ENCODE results near the gene EHBP1L1. TPM values are rescaled to one million over a fixed set of nuclear protein-coding genes. Genes with fewer than 3 reads are reported as not detected.

EHBP1L1 gene
- 5.0 TPM for polyA plus RNA-seq (2013, experiment 1 of 4)
- 6.8 TPM for polyA plus RNA-seq (2013, experiment 2 of 4)
- polyA plus RNA-seq (2013, experiment 3 of 4) = 5.3 TPM
- 7.5 TPM for polyA plus RNA-seq (2013, experiment 4 of 4)

GRCh38 chr11:65575568-65576231, at the start of gene EHBP1L1:
Gene EHBP1L1, plus strand, starts transcription at chr11:65576053. Its CDS starts 250 bp downstream, at chr11:65576303.
- WGBS, 2 experiments = 2% methylated on average over 69 of the region's 69 CpGs
- Histone ChIP-seq H3K9me3 (ENCODE audit: control insufficient read depth, low read length) (no peaks in the 10 kb centered on the region), H3K36me3 (ENCODE audit: control insufficient read depth, insufficient read depth, low read length) (no peaks in the 10 kb centered on the region), H3K27me3 (ENCODE audit: control insufficient read depth, insufficient read depth, low read length, poor library complexity, severe bottlenecking) (peaks cover 42% of the 10 kb centered on the region), H3K4me3 (ENCODE audit: insufficient read depth, low read depth, low read length) (peak within 1 kb of the TSS; percentile 27), H3K4me1 (ENCODE audit: control insufficient read depth, insufficient read depth, low read length) (peaks cover 22% of the 10 kb centered on the region), H3K27ac (ENCODE audit: insufficient read depth, low read depth, low read length, poor library complexity, severe bottlenecking) (no peak within 1 kb of the TSS)

DNA sequence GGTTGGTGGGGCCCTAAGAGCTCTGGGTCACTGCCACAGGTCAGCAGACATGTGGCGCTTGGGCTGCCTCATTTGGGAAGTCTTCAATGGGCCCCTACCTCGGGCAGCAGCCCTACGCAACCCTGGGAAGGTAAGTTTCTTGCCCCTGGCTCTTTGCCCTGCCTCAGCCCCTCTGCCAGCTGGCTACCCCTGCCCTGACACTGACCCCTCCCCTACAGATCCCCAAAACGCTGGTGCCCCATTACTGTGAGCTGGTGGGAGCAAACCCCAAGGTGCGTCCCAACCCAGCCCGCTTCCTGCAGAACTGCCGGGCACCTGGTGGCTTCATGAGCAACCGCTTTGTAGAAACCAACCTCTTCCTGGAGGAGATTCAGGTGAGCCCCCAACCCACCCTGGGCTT, 49.1 kb upstream of the EHBP1L1 start:
- Histone ChIP-seq H3K4me1 (ENCODE audit: control insufficient read depth, insufficient read depth, low read length) (peaks cover 17% of the 10 kb centered on the region), H3K27me3 (ENCODE audit: control insufficient read depth, insufficient read depth, low read length, poor library complexity, severe bottlenecking) (no peaks in the 10 kb centered on the region), H3K9me3 (ENCODE audit: control insufficient read depth, low read length) (no peaks in the 10 kb centered on the region), H3K36me3 (ENCODE audit: control insufficient read depth, insufficient read depth, low read length) (peaks cover 17% of the 10 kb centered on the region), H3K27ac (ENCODE audit: insufficient read depth, low read depth, low read length, poor library complexity, severe bottlenecking) (no peak overlapping the region), H3K4me3 (ENCODE audit: insufficient read depth, low read depth, low read length) (no peak overlapping the region)
- 95 to 96% methylated on average over 8 of the region's 8 CpGs for WGBS, 2 experiments

GRCh38 chr11:65528819-65529350, 47.0 kb upstream of the EHBP1L1 start:
- no peak overlapping the region for H3K27ac ChIP-seq (ENCODE audit: insufficient read depth, low read depth, low read length, poor library complexity, severe bottlenecking)
- no peaks in the 10 kb centered on the region for H3K9me3 ChIP-seq (ENCODE audit: control insufficient read depth, low read length)
- H3K4me3 ChIP-seq (ENCODE audit: insufficient read depth, low read depth, low read length) = no peak overlapping the region
- H3K27me3 ChIP-seq (ENCODE audit: control insufficient read depth, insufficient read depth, low read length, poor library complexity, severe bottlenecking) = no peaks in the 10 kb centered on the region
- peaks cover 27% of the 10 kb centered on the region for H3K36me3 ChIP-seq (ENCODE audit: control insufficient read depth, insufficient read depth, low read length)
- H3K4me1 ChIP-seq (ENCODE audit: control insufficient read depth, insufficient read depth, low read length) = peaks cover 15% of the 10 kb centered on the region
- whole genome bisulfite sequencing, 2 experiments = 91 to 92% methylated on average over 12 of the region's 12 CpGs

DNA sequence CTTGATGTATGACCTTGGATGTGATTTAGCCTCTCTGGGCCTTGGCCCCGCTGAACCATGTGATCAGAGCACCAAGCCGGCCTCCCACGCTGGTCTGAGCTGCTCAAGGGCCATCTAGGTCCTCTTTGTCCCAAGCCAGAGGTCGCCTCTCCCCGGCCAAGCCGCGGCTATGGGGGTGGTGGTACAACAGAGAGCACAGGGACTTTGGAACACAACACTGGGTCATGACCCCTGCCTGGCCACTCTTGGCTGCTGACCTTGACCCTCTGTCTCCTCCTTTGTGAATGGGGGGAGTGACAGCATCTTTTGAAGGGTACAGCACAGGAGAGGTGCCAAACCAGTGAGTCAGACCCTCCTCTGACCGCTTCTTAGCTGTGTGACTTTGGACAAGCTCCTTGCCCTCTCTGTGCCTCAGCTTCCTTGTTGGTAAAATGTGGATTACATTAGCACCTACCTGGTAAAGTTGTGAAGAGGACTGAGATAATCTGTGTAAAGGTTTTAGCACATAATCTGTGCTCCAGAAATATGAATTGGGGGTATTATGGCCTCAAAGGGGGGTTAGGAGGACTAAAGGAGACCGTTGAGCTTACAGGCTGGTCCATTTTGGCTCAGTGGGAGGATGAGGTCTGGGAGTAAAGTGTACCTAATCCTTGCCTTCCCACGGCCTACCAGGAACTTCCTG, 46.2 kb upstream of the EHBP1L1 start:
- 92% methylated on average over 10 of the region's 10 CpGs for WGBS, 2 experiments
- Histone ChIP-seq H3K27ac (ENCODE audit: insufficient read depth, low read depth, low read length, poor library complexity, severe bottlenecking) (no peak overlapping the region), H3K4me1 (ENCODE audit: control insufficient read depth, insufficient read depth, low read length) (peaks cover 8% of the 10 kb centered on the region), H3K27me3 (ENCODE audit: control insufficient read depth, insufficient read depth, low read length, poor library complexity, severe bottlenecking) (no peaks in the 10 kb centered on the region), H3K9me3 (ENCODE audit: control insufficient read depth, low read length) (no peaks in the 10 kb centered on the region), H3K36me3 (ENCODE audit: control insufficient read depth, insufficient read depth, low read length) (peaks cover 27% of the 10 kb centered on the region), H3K4me3 (ENCODE audit: insufficient read depth, low read depth, low read length) (no peak overlapping the region)

- Histone ChIP-seq H3K36me3 (ENCODE audit: control insufficient read depth, insufficient read depth, low read length) (peaks cover 29% of the 10 kb centered on the region), H3K27ac (ENCODE audit: insufficient read depth, low read depth, low read length, poor library complexity, severe bottlenecking) (no peak overlapping the region), H3K4me3 (ENCODE audit: insufficient read depth, low read depth, low read length) (no peak overlapping the region), H3K27me3 (ENCODE audit: control insufficient read depth, insufficient read depth, low read length, poor library complexity, severe bottlenecking) (no peaks in the 10 kb centered on the region), H3K9me3 (ENCODE audit: control insufficient read depth, low read length) (no peaks in the 10 kb centered on the region), H3K4me1 (ENCODE audit: control insufficient read depth, insufficient read depth, low read length) (peaks cover 8% of the 10 kb centered on the region)
- WGBS, 2 experiments = 84 to 86% methylated on average over 5 of the region's 5 CpGs
Observed at GRCh38 chr11:65530157-65530496, 45.7 kb upstream of the EHBP1L1 start.

GRCh38 chr11:65532388-65533064, 43.3 kb upstream of the EHBP1L1 start:
- Histone ChIP-seq H3K27ac (ENCODE audit: insufficient read depth, low read depth, low read length, poor library complexity, severe bottlenecking) (no peak overlapping the region), H3K36me3 (ENCODE audit: control insufficient read depth, insufficient read depth, low read length) (peaks cover 33% of the 10 kb centered on the region), H3K9me3 (ENCODE audit: control insufficient read depth, low read length) (no peaks in the 10 kb centered on the region), H3K4me1 (ENCODE audit: control insufficient read depth, insufficient read depth, low read length) (no peaks in the 10 kb centered on the region), H3K4me3 (ENCODE audit: insufficient read depth, low read depth, low read length) (no peak overlapping the region), H3K27me3 (ENCODE audit: control insufficient read depth, insufficient read depth, low read length, poor library complexity, severe bottlenecking) (peaks cover 5% of the 10 kb centered on the region)
- 92 to 93% methylated on average over 15 of the region's 15 CpGs for WGBS, 2 experiments

DNA sequence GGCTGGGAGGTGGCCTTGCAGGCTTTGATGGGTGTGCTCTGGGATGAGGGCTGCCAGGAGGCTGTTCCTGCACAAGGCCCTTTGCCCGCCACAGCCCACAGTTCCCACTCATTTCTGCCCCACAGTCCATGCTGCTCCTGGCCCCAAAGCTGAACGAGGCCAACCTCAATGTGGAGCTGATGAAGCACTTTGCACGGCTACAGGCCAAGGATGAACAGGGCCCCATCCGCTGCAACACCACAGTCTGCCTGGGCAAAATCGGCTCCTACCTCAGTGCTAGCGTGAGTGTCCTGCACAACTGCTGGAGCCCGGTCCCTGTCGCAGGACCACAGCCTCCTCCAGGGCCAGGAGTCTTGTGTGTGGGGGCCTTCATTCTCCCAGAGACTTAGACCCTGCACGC, 40.8 kb upstream of the EHBP1L1 start:
- no peak overlapping the region for H3K27ac ChIP-seq (ENCODE audit: insufficient read depth, low read depth, low read length, poor library complexity, severe bottlenecking)
- 95 to 96% methylated on average over 9 of the region's 9 CpGs for WGBS, 2 experiments

DNA sequence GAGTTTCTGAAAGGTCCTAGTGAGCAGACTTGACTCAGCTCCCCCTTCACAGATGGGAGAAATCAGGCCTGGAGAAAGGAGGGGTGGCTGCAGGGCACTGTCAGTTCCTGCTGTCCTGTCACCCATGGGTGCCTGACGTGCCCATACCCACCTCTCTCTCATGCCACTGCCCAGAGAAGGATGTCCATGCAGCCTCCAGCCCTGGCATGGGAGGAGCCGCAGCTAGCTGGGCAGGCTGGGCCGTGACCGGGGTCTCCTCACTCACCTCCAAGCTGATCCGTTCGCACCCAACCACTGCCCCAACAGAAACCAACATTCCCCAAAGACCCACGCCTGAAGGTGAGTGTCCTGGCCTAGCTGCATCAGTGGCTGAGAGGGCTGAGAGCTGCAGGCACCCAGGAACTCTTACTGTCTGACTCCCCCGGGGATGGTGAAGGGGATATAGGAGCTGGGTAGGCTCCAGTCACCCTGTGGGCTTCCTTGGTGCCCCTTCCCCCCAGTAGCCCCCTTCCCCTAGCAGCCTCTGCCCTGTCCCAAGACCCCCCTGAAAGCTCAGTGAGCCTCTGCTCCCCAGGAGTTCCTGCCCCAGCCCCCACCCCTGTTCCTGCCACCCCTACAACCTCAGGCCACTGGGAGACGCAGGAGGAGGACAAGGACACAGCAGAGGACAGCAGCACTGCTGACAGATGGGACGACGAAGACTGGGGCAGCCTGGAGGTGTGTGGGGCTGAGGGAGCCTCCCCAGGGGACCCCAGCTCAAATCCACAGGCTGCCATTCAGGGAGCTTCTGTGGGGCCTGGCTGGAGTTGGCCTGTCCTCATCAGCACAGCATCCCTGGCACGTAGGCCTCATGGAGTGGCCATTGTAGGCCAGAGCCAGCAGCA, 39.2 kb upstream of the EHBP1L1 start:
- H3K9me3 ChIP-seq (ENCODE audit: control insufficient read depth, low read length) = no peaks in the 10 kb centered on the region
- peaks cover 46% of the 10 kb centered on the region for H3K27me3 ChIP-seq (ENCODE audit: control insufficient read depth, insufficient read depth, low read length, poor library complexity, severe bottlenecking)
- no peak overlapping the region for H3K27ac ChIP-seq (ENCODE audit: insufficient read depth, low read depth, low read length, poor library complexity, severe bottlenecking)
- peaks cover 11% of the 10 kb centered on the region for H3K4me1 ChIP-seq (ENCODE audit: control insufficient read depth, insufficient read depth, low read length)
- no peak overlapping the region for H3K4me3 ChIP-seq (ENCODE audit: insufficient read depth, low read depth, low read length)
- 93 to 95% methylated on average over 12 of the region's 12 CpGs for WGBS, 2 experiments
- H3K36me3 ChIP-seq (ENCODE audit: control insufficient read depth, insufficient read depth, low read length) = peaks cover 24% of the 10 kb centered on the region

More for the DNA sequence above, 40.8 kb upstream of the EHBP1L1 start:
- H3K9me3 ChIP-seq (ENCODE audit: control insufficient read depth, low read length) = no peaks in the 10 kb centered on the region
- H3K36me3 ChIP-seq (ENCODE audit: control insufficient read depth, insufficient read depth, low read length) = peaks cover 37% of the 10 kb centered on the region
- H3K4me3 ChIP-seq (ENCODE audit: insufficient read depth, low read depth, low read length) = no peak overlapping the region
- H3K27me3 ChIP-seq (ENCODE audit: control insufficient read depth, insufficient read depth, low read length, poor library complexity, severe bottlenecking) = peaks cover 31% of the 10 kb centered on the region
- peaks cover 10% of the 10 kb centered on the region for H3K4me1 ChIP-seq (ENCODE audit: control insufficient read depth, insufficient read depth, low read length)

DNA sequence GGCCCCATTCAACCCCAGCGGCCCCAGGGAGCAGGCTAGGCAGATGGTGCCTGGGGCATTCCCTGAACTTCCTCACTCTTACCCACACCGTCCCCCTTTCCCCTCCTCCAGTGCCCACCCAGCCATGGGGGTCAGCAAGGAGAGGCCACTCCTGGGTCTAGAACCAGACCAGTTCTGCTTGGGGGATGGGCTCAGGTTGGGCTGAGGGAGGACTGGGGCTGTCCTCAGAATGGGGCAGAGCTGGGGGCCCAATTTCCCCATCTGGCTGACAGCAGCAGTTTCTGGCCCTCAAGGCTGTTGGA, 38.6 kb upstream of the EHBP1L1 start:
- WGBS, 2 experiments = 92 to 96% methylated on average over 2 of the region's 2 CpGs
- H3K9me3 ChIP-seq (ENCODE audit: control insufficient read depth, low read length) = no peaks in the 10 kb centered on the region
- no peak overlapping the region for H3K27ac ChIP-seq (ENCODE audit: insufficient read depth, low read depth, low read length, poor library complexity, severe bottlenecking)
- H3K4me1 ChIP-seq (ENCODE audit: control insufficient read depth, insufficient read depth, low read length) = peaks cover 11% of the 10 kb centered on the region
- peaks cover 20% of the 10 kb centered on the region for H3K36me3 ChIP-seq (ENCODE audit: control insufficient read depth, insufficient read depth, low read length)
- no peak overlapping the region for H3K4me3 ChIP-seq (ENCODE audit: insufficient read depth, low read depth, low read length)
- H3K27me3 ChIP-seq (ENCODE audit: control insufficient read depth, insufficient read depth, low read length, poor library complexity, severe bottlenecking) = peaks cover 52% of the 10 kb centered on the region
